Natural killer cell (primary cell): Measurements from ENCODE around the gene SOX13. TPM values are rescaled to one million over a fixed set of nuclear protein-coding genes. Genes with fewer than 3 reads are reported as not detected.

Experiments used
- ATAC-seq, 3 donors: fragments of 150-1000 bp in 2 of 3; fragments of 200-7000 bp in 1 of 3; cut with Tn5 transposase; 1 replicate in 1 of 3; 2 replicates in 2 of 3; pipeline ENCODE4 v1.10.0; 2021; ENCODE audit warnings: mild to moderate bottlenecking in 2 of 3, moderate library complexity in 2 of 3
- DNase-seq, 2 donors: peaks; one replicate each; pipeline versions ENCODE4 v3.0.0 to v3.0.0-alpha.2; 2013 to 2021; ENCODE audit warnings: mixed read lengths in 1 of 2
- H3K27ac ChIP-seq: one replicate; pipeline ENCODE4 v1.5.1; 2013; ENCODE audit warnings: mild to moderate bottlenecking, low read length
- H3K27me3 ChIP-seq: one replicate; pipeline ENCODE4 v1.6.1; 2013; ENCODE audit warnings: low read length; ENCODE audit not compliant: control insufficient read depth, insufficient read depth
- H3K36me3 ChIP-seq: one replicate; pipeline ENCODE4 v1.6.1; 2013; ENCODE audit warnings: low read length; ENCODE audit not compliant: control insufficient read depth, insufficient read depth
- H3K4me1 ChIP-seq: one replicate; pipeline ENCODE4 v1.6.1; 2013; ENCODE audit warnings: low read length; ENCODE audit not compliant: control insufficient read depth, insufficient read depth
- H3K4me3 ChIP-seq: one replicate; pipeline ENCODE4 v1.5.1; 2013; ENCODE audit warnings: low read length
- H3K9me3 ChIP-seq: one replicate; pipeline ENCODE4 v1.6.1; 2013; ENCODE audit warnings: low read length; ENCODE audit not compliant: control insufficient read depth, insufficient read depth
- H3K27ac Mint-ChIP-seq, 2 donors: one replicate each; pipeline ENCODE4 v1.8.0; 2022; ENCODE audit warnings: mild to moderate bottlenecking in 2 of 2, mixed read lengths in 2 of 2, moderate library complexity in 1 of 2
- H3K27me3 Mint-ChIP-seq, 2 donors: one replicate each; pipeline ENCODE4 v1.8.0; 2022; ENCODE audit warnings: low read depth in 2 of 2, mixed read lengths in 2 of 2
- H3K36me3 Mint-ChIP-seq: one replicate; pipeline ENCODE4 v1.8.0; 2022; ENCODE audit warnings: mixed read lengths
- H3K4me1 Mint-ChIP-seq, 2 donors: one replicate each; pipeline ENCODE4 v1.8.0; 2022; ENCODE audit warnings: mixed read lengths in 2 of 2
- H3K4me3 Mint-ChIP-seq: one replicate; pipeline ENCODE4 v1.8.0; 2022; ENCODE audit warnings: mild to moderate bottlenecking, moderate library complexity, mixed read lengths
- H3K9me3 Mint-ChIP-seq, 2 donors: one replicate each; pipeline ENCODE4 v1.8.0; 2022; ENCODE audit warnings: mixed read lengths in 2 of 2
- CTCF ChIP-seq: fragments of 200-600 bp; IDR thresholded peaks from one replicate; pipeline ENCODE4 v1.8.0; 2022; ENCODE audit warnings: antibody characterized with exemption
- WGBS: methylation state at CpG from one replicate; pipeline ENCODE4 v1.1.7; 2013; ENCODE audit warnings: missing lambda C conversion rate; ENCODE audit not compliant: insufficient coverage; 5-methylcytosine and 5-hydroxymethylcytosine counted together
- intact Hi-C: fragments of 100-400 bp; cut with micrococcal nuclease; formaldehyde crosslinking; loops from one replicate; pipeline ENCODE4 v1.14.2; 2022
- total RNA-seq, 4 donors: library from RNA; stranded (reverse); fragments of 120-200 nt in 1 of 4; gene quantifications; one replicate each; pipeline versions ENCODE4 v1.2.3 to v1.2.4, GENCODE V29; 2013 to 2022

SOX13 gene
- total RNA-seq, 3 donors from 2014 or later (not counting 1 experiment from before 2014, with no cell fraction given), result 27.3 to 44.7 (median 41.4) TPM

- Histone ChIP-seq H3K27me3 (no peaks in the 10 kb centered on the region), H3K27ac (no peak overlapping the region), H3K4me1 (no peaks in the 10 kb centered on the region), H3K4me3 (no peak overlapping the region), H3K9me3 (no peaks in the 10 kb centered on the region), H3K36me3 (no peaks in the 10 kb centered on the region)
- intact Hi-C loops, result no loop called here
- Mint-ChIP-seq H3K27ac (no peak overlapping the region), H3K4me3 (no peak overlapping the region), H3K36me3 (no peaks in the 10 kb centered on the region), H3K9me3 (no peaks in the 10 kb centered on the region), H3K27me3 (peaks cover 0 to 7% of the 10 kb centered on the region in 2 donors), H3K4me1 (no peaks in the 10 kb centered on the region)
- WGBS, result 96% methylated on average over 2 of the region's 2 CpGs
- TF ChIP-seq CTCF, result no peak
- DNase-seq (no peak), ATAC-seq (no peak)
These were observed 66.2 kb downstream of the SOX13 start for GRCh38 chr1:204139088-204139487.

GRCh38 chr1:204139952-204140351 lies 67.0 kb downstream of the SOX13 start:
- Histone ChIP-seq H3K4me3 (no peak overlapping the region), H3K9me3 (no peaks in the 10 kb centered on the region), H3K36me3 (no peaks in the 10 kb centered on the region), H3K27ac (no peak overlapping the region), H3K27me3 (no peaks in the 10 kb centered on the region), H3K4me1 (no peaks in the 10 kb centered on the region)
- H3K36me3 Mint-ChIP-seq, result no peaks in the 10 kb centered on the region
- no peak overlapping the region for H3K4me3 Mint-ChIP-seq
- no peaks in the 10 kb centered on the region for H3K4me1 Mint-ChIP-seq
- intact Hi-C loops, result no loop called here
- DNase-seq (no peak), ATAC-seq (no peak)
- H3K27ac Mint-ChIP-seq, result no peak overlapping the region
- H3K9me3 Mint-ChIP-seq, result no peaks in the 10 kb centered on the region
- peaks cover 0 to 12% of the 10 kb centered on the region in 2 donors for H3K27me3 Mint-ChIP-seq
- no peak for TF ChIP-seq CTCF
- WGBS, result 97% methylated on average over 6 of the region's 6 CpGs

- Mint-ChIP-seq H3K27me3 (peaks cover 0 to 12% of the 10 kb centered on the region in 2 donors), H3K27ac (no peak overlapping the region), H3K36me3 (no peaks in the 10 kb centered on the region), H3K9me3 (no peaks in the 10 kb centered on the region), H3K4me1 (no peaks in the 10 kb centered on the region), H3K4me3 (no peak overlapping the region)
- H3K27me3 ChIP-seq, result no peaks in the 10 kb centered on the region
- no peak overlapping the region for H3K4me3 ChIP-seq
- no peak overlapping the region for H3K27ac ChIP-seq
- H3K36me3 ChIP-seq, result no peaks in the 10 kb centered on the region
- no peaks in the 10 kb centered on the region for H3K4me1 ChIP-seq
- TF ChIP-seq CTCF, result no peak
- 96% methylated on average over 3 of the region's 3 CpGs for WGBS
- H3K9me3 ChIP-seq, result no peaks in the 10 kb centered on the region
- no peak for ATAC-seq
- intact Hi-C loops, result no loop called here
- no peak for DNase-seq
These were observed 68.2 kb downstream of the SOX13 start for GRCh38 chr1:204141131-204141530.
